Measurements from ENCODE around the gene CMSS1.
A peak's percentile ranks its signal among the peaks of the same experiment; 100 is the strongest.

CMSS1 gene

GRCh38 chr3:99971761-99972160, 154.1 kb downstream of the CMSS1 start (continued):
- TF ChIP-seq ZNF23 (tag by site-specific recombination; IDR thresholded peaks at IDR 0.05; ENCODE audit: borderline replicate concordance), result no peak

- CTCF ChIA-PET, result interaction anchor here (0.6 to 1.2 kb wide), 2 partner anchors 38 to 78 kb away, joined by 3 read pairs; no protein-coding TSS in a partner anchor
- POLR2A ChIA-PET, result no interaction called here
- no peaks in the 10 kb centered on the region for H3K4me1 ChIP-seq (ENCODE audit: control insufficient read depth, insufficient read depth, low read length)
Observed at GRCh38 chr3:99972380-99973104, 154.9 kb downstream of the CMSS1 start.

GRCh38 chr3:99974989-99975388, 157.3 kb downstream of the CMSS1 start:
- TF ChIP-seq ZBTB10 (tag by site-specific recombination; IDR thresholded peaks at IDR 0.05) (no peak), ZNF350 (tag by site-specific recombination; IDR thresholded peaks at IDR 0.05) (no peak), ZNF830 (tag by site-specific recombination; IDR thresholded peaks at IDR 0.05; ENCODE audit: low read depth) (no peak), ZNF274 (IDR thresholded peaks at IDR 0.05; ENCODE audit: low read length) (no peak), ZNF274 (tag by site-specific recombination; IDR thresholded peaks at IDR 0.05; ENCODE audit: borderline replicate concordance) (no peak), ZNF660 (tag by site-specific recombination; IDR thresholded peaks at IDR 0.05) (no peak), ZNF10 (tag by site-specific recombination; IDR thresholded peaks at IDR 0.05) (no peak), ZNF488 (tag by site-specific recombination; IDR thresholded peaks at IDR 0.05) (no peak), ZSCAN23 (tag by site-specific recombination; IDR thresholded peaks at IDR 0.05) (no peak), ZNF521 (tag by site-specific recombination; IDR thresholded peaks at IDR 0.05) (no peak), ZNF211 (tag by site-specific recombination; IDR thresholded peaks at IDR 0.05; ENCODE audit: low read depth) (no peak), HIC1 (tag by site-specific recombination; IDR thresholded peaks at IDR 0.05) (no peak), WT1 (tag by site-specific recombination; IDR thresholded peaks at IDR 0.05) (no peak), ZNF423 (tag by site-specific recombination; IDR thresholded peaks at IDR 0.05) (no peak), ZNF140 (tag by site-specific recombination; IDR thresholded peaks at IDR 0.05) (no peak), ZNF23 (tag by site-specific recombination; IDR thresholded peaks at IDR 0.05; ENCODE audit: borderline replicate concordance) (no peak), ZBTB8A (tag by site-specific recombination; IDR thresholded peaks at IDR 0.05) (no peak), ZIC2 (tag by site-specific recombination; IDR thresholded peaks at IDR 0.05) (no peak), ZBTB1 (tag by site-specific recombination; IDR thresholded peaks at IDR 0.05) (no peak), ZBTB48 (tag by site-specific recombination; IDR thresholded peaks at IDR 0.05) (no peak)
- H3K27ac ChIP-seq (ENCODE audit: extremely low read depth, low read depth, low read length), result no peak overlapping the region
- H3K4me1 ChIP-seq (ENCODE audit: control insufficient read depth, insufficient read depth, low read length), result no peaks in the 10 kb centered on the region
- CTCF ChIA-PET, result no interaction called here
- H3K4me3 ChIP-seq (ENCODE audit: low read depth, low read length), result no peak overlapping the region
- POLR2A ChIA-PET, result no interaction called here
- no peaks in the 10 kb centered on the region for H3K9me3 ChIP-seq (ENCODE audit: control insufficient read depth, insufficient read depth, low read depth, low read length)
- no peaks in the 10 kb centered on the region for H3K36me3 ChIP-seq (ENCODE audit: control insufficient read depth in 2 of 2, insufficient read depth in 1 of 2, low read length in 2 of 2)

More at GRCh38 chr3:99972380-99973104, 154.9 kb downstream of the CMSS1 start:
- Histone ChIP-seq H3K36me3 (ENCODE audit: control insufficient read depth in 2 of 2, insufficient read depth in 1 of 2, low read length in 2 of 2) (no peaks in the 10 kb centered on the region), H3K4me3 (ENCODE audit: low read depth, low read length) (no peak overlapping the region), H3K9me3 (ENCODE audit: control insufficient read depth, insufficient read depth, low read depth, low read length) (no peaks in the 10 kb centered on the region), H3K27ac (ENCODE audit: extremely low read depth, low read depth, low read length) (no peak overlapping the region)
- TF ChIP-seq ZBTB17 (tag by site-specific recombination; IDR thresholded peaks at IDR 0.05) (0 out of 2 replicates have a peak, but pooled peaks have one; percentile 26), ZIC2 (tag by site-specific recombination; IDR thresholded peaks at IDR 0.05) (no peak)
